Inflammatory macrophage treated with lipopolysaccharide for 1 hour (primary cell): ENCODE results near the gene PTPN1.

ENCODE experiments used
- DNase-seq, 2 donors: peaks; one replicate each; pipeline ENCODE4 v3.0.0-alpha.2; 2020 to 2022

PTPN1 gene

GRCh38 chr20:50514750-50515149 is 4.6 kb downstream of the PTPN1 start:
- no peak for DNase-seq

GRCh38 chr20:50515471-50516106 is 5.4 kb downstream of the PTPN1 start:
- no peak for DNase-seq

- DNase-seq: peak; percentile 71 to 80
Observed at GRCh38 chr20:50516180-50516934, 6.2 kb downstream of the PTPN1 start.

GRCh38 chr20:50516935-50517816 is 7.0 kb downstream of the PTPN1 start:
- DNase-seq: no peak

- no peak for DNase-seq
Observed at GRCh38 chr20:50517817-50518154, 7.6 kb downstream of the PTPN1 start.

GRCh38 chr20:50518270-50518721 is 8.1 kb downstream of the PTPN1 start:
- DNase-seq: peak in 1 of 2 donors; percentile 59

- DNase-seq: peak in 1 of 2 donors; percentile 36
Observed at GRCh38 chr20:50519036-50519762, 9.0 kb downstream of the PTPN1 start.

GRCh38 chr20:50520222-50520880 is 10.2 kb downstream of the PTPN1 start:
- DNase-seq: no peak

- DNase-seq: peak; percentile 35 to 60
Observed at GRCh38 chr20:50521221-50522052, 11.3 kb downstream of the PTPN1 start.

- DNase-seq: peak in 1 of 2 donors; percentile 17
Observed at GRCh38 chr20:50522053-50522674, 12.0 kb downstream of the PTPN1 start.

- DNase-seq: peak in 1 of 2 donors; percentile 20
Observed at GRCh38 chr20:50523552-50524167, 13.5 kb downstream of the PTPN1 start.

GRCh38 chr20:50525681-50526080 is 15.5 kb downstream of the PTPN1 start:
- no peak for DNase-seq

- no peak for DNase-seq
Observed at GRCh38 chr20:50526403-50526989, 16.3 kb downstream of the PTPN1 start.

GRCh38 chr20:50527068-50527605 is 17.0 kb downstream of the PTPN1 start:
- no peak for DNase-seq

GRCh38 chr20:50528129-50528528 is 17.9 kb downstream of the PTPN1 start:
- no peak for DNase-seq

GRCh38 chr20:50528804-50529351 is 18.7 kb downstream of the PTPN1 start:
- DNase-seq: no peak

- no peak for DNase-seq
Observed at GRCh38 chr20:50532221-50532620, 22.0 kb downstream of the PTPN1 start.

GRCh38 chr20:50533061-50533460 is 22.9 kb downstream of the PTPN1 start:
- DNase-seq: no peak

- no peak for DNase-seq
Observed at GRCh38 chr20:50533464-50533863, 23.3 kb downstream of the PTPN1 start.
